K562 (cell line): ENCODE data around the gene GRK1. TPM values are rescaled to one million over a fixed set of nuclear protein-coding genes. Genes with fewer than 3 reads are reported as not detected.

Source experiments
- ATAC-seq: fragments of 200-7000 bp; cut with Tn5 transposase; 3 replicates; pipeline ENCODE4 v1.9.1; 2020; ENCODE audit warnings: moderate library complexity
- BruUV-seq: library from RNA; stranded (reverse); fragments of 400-500 nt; replicated peaks from 2 replicates; lab custom pipeline; 2021; lab: Mats Ljungman, UMichigan
- CTCF ChIA-PET: fragments of 300-600 bp; formaldehyde crosslinking; extraction: SDS; loops from one replicate; lab custom pipeline; 2021; ENCODE audit warnings: low intra/inter-chr PET ratio; lab: Yijun Ruan, JAX
- POLR2A ChIA-PET: fragments of 300-600, 350-650 bp; sonication (Branson Sonifier 250); formaldehyde crosslinking; extraction: SDS; loops from one replicate; lab custom pipeline; 2021; ENCODE audit warnings: antibody characterized with exemption, inconsistent platforms; lab: Yijun Ruan, JAX
- DNase-seq, 4 experiments: peaks; one replicate each; pipeline versions ENCODE4 v3.0.0 to v3.0.0-alpha.2; 2011 to 2018; ENCODE audit warnings: low spot score in 3 of 4, mixed read lengths in 3 of 4; ENCODE audit errors: extremely low read depth in 1 of 4
- FAIRE-seq: peaks from 2 replicates; lab custom pipeline; 2011; peaks lifted over from hg19 to GRCh38; lab: Jason Lieb, UNC
- H2AFZ ChIP-seq: 2 replicates; pipeline ENCODE4 v1.6.0; 2011; ENCODE audit warnings: low read depth, low read length, control low read depth, inconsistent platforms
- H3K27ac ChIP-seq: fragments of 200-600 bp; 3 replicates; pipeline ENCODE4 v1.8.0; 2011; ENCODE audit warnings: low read depth, mild to moderate bottlenecking, control low read depth, inconsistent platforms, low read length, moderate library complexity, mixed read lengths; ENCODE audit errors: extremely low read depth
- H3K27me3 ChIP-seq, 2 experiments: fragments of 300-600 bp in 1 of 2; 2 replicates in 1 of 2; 3 replicates in 1 of 2; pipeline versions ENCODE4 v1.6.0 to v1.8.0; 2011; ENCODE audit warnings: inconsistent platforms in 2 of 2, low read length in 2 of 2, mild to moderate bottlenecking in 1 of 2, mixed read lengths in 1 of 2, moderate library complexity in 1 of 2; ENCODE audit not compliant: control insufficient read depth in 2 of 2, insufficient read depth in 2 of 2
- H3K36me3 ChIP-seq: fragments of 300-600 bp; 3 replicates; pipeline ENCODE4 v1.8.0; 2011; ENCODE audit warnings: mild to moderate bottlenecking, low read length, inconsistent platforms; ENCODE audit not compliant: control insufficient read depth, insufficient read depth
- H3K4me1 ChIP-seq, 2 experiments: fragments of 200-600 bp in 1 of 2; replicated peaks in 1 of 2; 2 replicates in 1 of 2; 3 replicates in 1 of 2; pipeline versions ENCODE4 v1.5.1 to v1.8.0; 2011; ENCODE audit warnings: inconsistent platforms in 2 of 2, low read length in 2 of 2, mild to moderate bottlenecking in 1 of 2, mixed read lengths in 1 of 2, moderate library complexity in 1 of 2; ENCODE audit not compliant: control insufficient read depth in 2 of 2, insufficient read depth in 2 of 2
- H3K4me2 ChIP-seq: 2 replicates; pipeline ENCODE4 v1.6.1; 2011; ENCODE audit warnings: low read length, control low read depth, inconsistent platforms, mixed read lengths; ENCODE audit not compliant: insufficient read depth
- H3K4me3 ChIP-seq: fragments of 200-600 bp; sonication (generic), shearing (Covaris generic); 2 replicates; pipeline ENCODE4 v1.5.1; 2016; ENCODE audit warnings: control low read depth, inconsistent platforms
- H3K79me2 ChIP-seq: fragments of 200-600 bp; 3 replicates; pipeline ENCODE4 v1.8.0; 2011; ENCODE audit warnings: low read length, inconsistent platforms; ENCODE audit not compliant: control insufficient read depth, insufficient read depth
- H3K9ac ChIP-seq, 2 experiments: 2 replicates each; pipeline versions ENCODE4 v1.6.0 to v1.6.1; 2011; ENCODE audit warnings: low read depth in 2 of 2, low read length in 2 of 2, control low read depth in 1 of 2, inconsistent platforms in 1 of 2, mild to moderate bottlenecking in 1 of 2, mixed read lengths in 1 of 2; ENCODE audit not compliant: insufficient read depth in 1 of 2
- H3K9me1 ChIP-seq: one replicate; pipeline ENCODE4 v1.6.0; 2011; ENCODE audit warnings: inconsistent platforms, mild to moderate bottlenecking, low read length, moderate library complexity; ENCODE audit not compliant: control insufficient read depth, insufficient read depth
- H3K9me3 ChIP-seq: replicated peaks from 2 replicates; pipeline ENCODE4 v1.5.1; 2011; ENCODE audit warnings: low read depth, low read length, inconsistent platforms; ENCODE audit not compliant: control insufficient read depth, insufficient read depth
- H4K20me1 ChIP-seq: replicated peaks from 2 replicates; pipeline ENCODE4 v1.6.1; 2011; ENCODE audit warnings: low read length, inconsistent platforms, mixed read lengths; ENCODE audit not compliant: control insufficient read depth, insufficient read depth
- CTCF ChIP-seq, 3 experiments: IDR thresholded peaks in 2 of 3; conservative IDR thresholded peaks in 1 of 3; 2 replicates each; pipeline ENCODE4 v1.5.1; 2011 to 2012; ENCODE audit warnings: low read length in 3 of 3, mild to moderate bottlenecking in 3 of 3, control low read depth in 2 of 3, improper control_type of control experiment in 1 of 3, inconsistent platforms in 1 of 3, low read depth in 1 of 3, mixed read lengths in 1 of 3, moderate library complexity in 1 of 3; ENCODE audit not compliant: insufficient read depth in 2 of 3
- ELF1 ChIP-seq: fragments of 200-800 bp; sonication (Bioruptor generic); IDR thresholded peaks from 2 replicates; pipeline ENCODE4 v1.6.1; 2016; ENCODE audit warnings: missing genetic modification characterization, missing compliant biosample characterization
- ERF ChIP-seq: fragments of 450-650 bp; formaldehyde crosslinking; IDR thresholded peaks from 2 replicates; pipeline ENCODE4 v1.4.0; 2020; ENCODE audit warnings: mild to moderate bottlenecking, mixed read lengths
- FOXJ3 ChIP-seq: sonication (generic); formaldehyde crosslinking; IDR thresholded peaks from 2 replicates; pipeline ENCODE4 v1.4.0; 2020; ENCODE audit warnings: mild to moderate bottlenecking, missing genetic modification reagents
- GABPB1 ChIP-seq: sonication (generic); formaldehyde crosslinking; IDR thresholded peaks from 2 replicates; pipeline ENCODE4 v1.8.0; 2022; ENCODE audit warnings: mild to moderate bottlenecking, missing genetic modification reagents
- HCFC1 ChIP-seq: IDR thresholded peaks from 2 replicates; pipeline ENCODE4 v1.6.1; 2012; ENCODE audit warnings: low read depth, low read length, improper control_type of control experiment
- NR3C1 ChIP-seq: sonication (generic); formaldehyde crosslinking; IDR thresholded peaks from 2 replicates; pipeline ENCODE4 v1.8.1; 2022; ENCODE audit warnings: missing genetic modification reagents
- PRPF4 ChIP-seq: fragments of 200-400 bp; formaldehyde crosslinking; IDR thresholded peaks from one replicate; pipeline ENCODE4 v1.6.1; 2017; ENCODE audit warnings: low read length, low read depth, mild to moderate bottlenecking; ENCODE audit not compliant: insufficient read depth, poor library complexity, severe bottlenecking
- PTBP1 ChIP-seq: fragments of 200-400 bp; formaldehyde crosslinking; IDR thresholded peaks from 2 replicates; pipeline ENCODE4 v1.6.1; 2017; ENCODE audit warnings: low read depth, low read length
- ZNF263 ChIP-seq: sonication (generic); formaldehyde crosslinking; IDR thresholded peaks from 2 replicates; pipeline ENCODE4 v1.8.0; 2022; ENCODE audit warnings: mild to moderate bottlenecking, missing genetic modification reagents, borderline replicate concordance
- ZZZ3 ChIP-seq: fragments of 450-650 bp; IDR thresholded peaks from 2 replicates; pipeline ENCODE4 v1.6.1; 2016; ENCODE audit warnings: antibody characterized with exemption, mild to moderate bottlenecking, moderate library complexity
- WGBS: fragments of 100-300 bp; shearing (Covaris generic); methylation state at CpG from one replicate; pipeline ENCODE4 v1.1.6; 2016; ENCODE audit warnings: low coverage, mixed read lengths; ENCODE audit not compliant: insufficient coverage; ENCODE audit errors: missing lambda C conversion rate; 5-methylcytosine and 5-hydroxymethylcytosine counted together
- in situ Hi-C: fragments of 300-500 bp; cut with MboI; formaldehyde crosslinking; loops from 4 replicates; pipeline ENCODE4 v1.15.0; 2018; ENCODE audit warnings: inconsistent platforms, mixed read lengths
- intact Hi-C: fragments of 100-400 bp; cut with micrococcal nuclease; formaldehyde crosslinking; loops from 2 replicates; pipeline ENCODE4 v1.14.2; 2022
- polyA plus RNA-seq, 8 experiments: library from polyadenylated mRNA; depleted of rRNA in 4 of 8; stranded (reverse) in 5 of 8; unstranded in 3 of 8; fragments of >200 nt; fragmentation: Nextera tagmentation in 2 of 8; fragmentation: Illumina TruSeq in 1 of 8; extraction: Ambion mirVana in 2 of 8; extraction: Trizol in 1 of 8; gene quantifications; 2 replicates each; pipeline versions ENCODE4 v1.2.1 to v1.2.3, GENCODE V29; 2011 to 2014; ENCODE audit warnings: inconsistent platforms in 1 of 8, missing spikeins in 1 of 8
- total RNA-seq, 7 experiments: library from RNA; depleted of rRNA in 6 of 7; stranded (reverse); fragments of >200 nt in 6 of 7; fragmentation: Illumina TruSeq in 2 of 7; extraction: Trizol in 2 of 7; gene quantifications; 2 replicates each; pipeline versions ENCODE4 v1.2.1 to v1.2.3, GENCODE V29; 2011 to 2021; ENCODE audit warnings: low replicate concordance in 1 of 7

GRK1 gene
- total and polyA plus RNA-seq, 9 of the 15 experiments (the other 6 are each of a cell fraction or from before 2014, with no cell fraction given) = 0.09 TPM; not detected in 8

GRCh38 chr13:113732176-113732960 lies 65.3 kb downstream of the GRK1 start:
- TF ChIP-seq PRPF4 (no peak), ZNF263 (CRISPR knock-in tag) (no peak), GABPB1 (CRISPR knock-in tag) (no peak), ZZZ3 (no peak), ERF (CRISPR knock-in tag) (no peak), NR3C1 (CRISPR knock-in tag) (no peak), HCFC1 (no peak), PTBP1 (no peak), FOXJ3 (CRISPR knock-in tag) (no peak), ELF1 (tag) (no peak), CTCF (IDR thresholded peaks at IDR 0.05 in 2 of 3, conservative IDR thresholded peaks at IDR 0.05 in 1 of 3; ENCODE audit: insufficient read depth in 2 of 3, low read depth in 1 of 3, low read length in 3 of 3) (no peak)
- TF ChIP-seq, all 486 proteins: peak for 0
- no peaks in the 10 kb centered on the region for H4K20me1 ChIP-seq
- H3K9me1 ChIP-seq = peaks cover 3% of the 10 kb centered on the region
- no peaks in the 10 kb centered on the region for H3K79me2 ChIP-seq
- ChIA-PET POLR2A (no interaction called here), CTCF (no interaction called here)
- peaks cover 13 to 63% of the 10 kb centered on the region in 2 experiments; a peak in 4 of 5 replicates for H3K27me3 ChIP-seq
- FAIRE-seq (no peak), ATAC-seq (no peak), DNase-seq (no peak)
- no peak overlapping the region for H3K4me3 ChIP-seq
- in situ Hi-C loops = loop anchor here (10.0 kb wide), 1 partner anchor 192 kb away; no protein-coding TSS in a partner anchor
- H2AFZ ChIP-seq = no peak overlapping the region
- BruUV-seq = no TSS peak
- H3K36me3 ChIP-seq = no peaks in the 10 kb centered on the region
- WGBS = 15% methylated on average over 13 of the region's 29 CpGs
- H3K27ac ChIP-seq = no peak overlapping the region
- H3K4me2 ChIP-seq = no peak overlapping the region
- no peaks in the 10 kb centered on the region for H3K9me3 ChIP-seq
- intact Hi-C loops = no loop called here
- H3K9ac ChIP-seq = no peak overlapping the region
- H3K4me1 ChIP-seq = peaks cover 0 to 11% of the 10 kb centered on the region in 2 experiments; a peak in 2 of 5 replicates
